Gastroesophageal sphincter (tissue), 3 donors: ENCODE data around the gene SP2.

Source experiments
- EP300 ChIP-seq: sonication (generic); formaldehyde crosslinking; IDR thresholded peaks from one replicate; pipeline ENCODE4 v1.6.1; 2017; ENCODE audit warnings: antibody characterized with exemption, mild to moderate bottlenecking
- POLR2A ChIP-seq, 2 donors: fragments of 450-650 bp; IDR thresholded peaks; one replicate each; pipeline ENCODE4 v1.6.1; 2017; ENCODE audit warnings: antibody characterized with exemption in 2 of 2, mild to moderate bottlenecking in 2 of 2, moderate library complexity in 1 of 2
- POLR2AphosphoS5 ChIP-seq: sonication (generic); formaldehyde crosslinking; IDR thresholded peaks from one replicate; pipeline ENCODE4 v1.6.1; 2017; ENCODE audit warnings: antibody characterized with exemption
- TF ChIP-seq, protein P1 (sequence below), 4 experiments: fragments of 200-600 bp in 2 of 4; fragments of 450-650 bp in 2 of 4; sonication (generic) in 1 of 4; IDR thresholded peaks; one replicate each; pipeline ENCODE4 v1.5.1; 2017 to 2019; ENCODE audit warnings: antibody characterized with exemption in 4 of 4, mild to moderate bottlenecking in 2 of 4, moderate library complexity in 2 of 4

DNA sequence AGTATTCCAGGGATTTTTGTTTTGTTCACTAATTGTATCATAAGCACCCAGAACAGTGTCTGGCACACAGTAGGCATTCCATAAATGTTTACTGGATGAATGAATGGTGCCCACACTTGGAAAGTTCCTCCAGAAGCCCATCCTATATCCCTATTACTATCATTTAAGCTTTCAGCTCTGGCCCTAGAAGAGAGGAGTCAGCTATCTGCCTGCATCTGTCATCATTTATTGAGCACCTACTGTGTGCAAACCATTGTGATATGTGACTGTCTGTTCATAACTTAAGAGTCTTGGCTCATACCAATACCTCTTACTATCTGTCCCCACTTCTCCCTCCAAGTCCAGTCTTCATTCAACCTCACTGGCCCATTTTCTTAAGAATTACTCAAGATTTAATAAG lies 25.0 kb upstream of the SP2 start:
- TF ChIP-seq, protein P1, sequence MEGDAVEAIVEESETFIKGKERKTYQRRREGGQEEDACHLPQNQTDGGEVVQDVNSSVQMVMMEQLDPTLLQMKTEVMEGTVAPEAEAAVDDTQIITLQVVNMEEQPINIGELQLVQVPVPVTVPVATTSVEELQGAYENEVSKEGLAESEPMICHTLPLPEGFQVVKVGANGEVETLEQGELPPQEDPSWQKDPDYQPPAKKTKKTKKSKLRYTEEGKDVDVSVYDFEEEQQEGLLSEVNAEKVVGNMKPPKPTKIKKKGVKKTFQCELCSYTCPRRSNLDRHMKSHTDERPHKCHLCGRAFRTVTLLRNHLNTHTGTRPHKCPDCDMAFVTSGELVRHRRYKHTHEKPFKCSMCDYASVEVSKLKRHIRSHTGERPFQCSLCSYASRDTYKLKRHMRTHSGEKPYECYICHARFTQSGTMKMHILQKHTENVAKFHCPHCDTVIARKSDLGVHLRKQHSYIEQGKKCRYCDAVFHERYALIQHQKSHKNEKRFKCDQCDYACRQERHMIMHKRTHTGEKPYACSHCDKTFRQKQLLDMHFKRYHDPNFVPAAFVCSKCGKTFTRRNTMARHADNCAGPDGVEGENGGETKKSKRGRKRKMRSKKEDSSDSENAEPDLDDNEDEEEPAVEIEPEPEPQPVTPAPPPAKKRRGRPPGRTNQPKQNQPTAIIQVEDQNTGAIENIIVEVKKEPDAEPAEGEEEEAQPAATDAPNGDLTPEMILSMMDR (IDR thresholded peaks at IDR 0.05) = no peak
- TF ChIP-seq POLR2AphosphoS5 = no peak
- no peak for TF ChIP-seq POLR2A (IDR thresholded peaks at IDR 0.05)
- no peak for TF ChIP-seq EP300
